Lower leg skin (tissue), 3 donors: ENCODE data around the gene EHD2.

Experiments used
- CTCF ChIP-seq, 3 donors: fragments of 450-650 bp; IDR thresholded peaks; one replicate each; pipeline ENCODE4 v1.5.1; 2016; ENCODE audit warnings: antibody characterized with exemption in 3 of 3, mild to moderate bottlenecking in 3 of 3, moderate library complexity in 2 of 3
- POLR2A ChIP-seq, 2 donors: fragments of 450-650 bp; IDR thresholded peaks; one replicate each; pipeline ENCODE4 v1.6.1; 2016 to 2017; ENCODE audit warnings: antibody characterized with exemption in 2 of 2, mild to moderate bottlenecking in 1 of 2, moderate library complexity in 1 of 2

- TF ChIP-seq CTCF (IDR thresholded peaks at IDR 0.05) (no peak), POLR2A (IDR thresholded peaks at IDR 0.05) (no peak)
These were observed 65.7 kb downstream of the EHD2 start for GRCh38 chr19:47778954-47779351.
